Skeletal muscle tissue (tissue), 4 donors: ENCODE results near the gene MS4A8. TPM values are rescaled to one million over a fixed set of nuclear protein-coding genes. Genes with fewer than 3 reads are reported as not detected.
"Not testable (repeated sequence)": the region's sequence is repeated elsewhere in the genome, so short reads cannot be mapped to it uniquely, and the experiment has no call there.

Experiments used
- H3K27ac ChIP-seq: one replicate; pipeline ENCODE4 v1.7.0; 2013; ENCODE audit warnings: mild to moderate bottlenecking, low read depth, low read length, inconsistent platforms
- H3K27me3 ChIP-seq, 3 donors: one replicate each; pipeline ENCODE4 v1.7.0; 2013; ENCODE audit warnings: low read length in 3 of 3; ENCODE audit not compliant: control insufficient read depth in 3 of 3, insufficient read depth in 3 of 3
- H3K36me3 ChIP-seq, 3 donors: one replicate each; pipeline ENCODE4 v1.7.0; 2013; ENCODE audit warnings: low read length in 3 of 3; ENCODE audit not compliant: control insufficient read depth in 3 of 3, insufficient read depth in 3 of 3
- H3K4me1 ChIP-seq, 3 donors: one replicate each; pipeline ENCODE4 v1.7.0; 2013; ENCODE audit warnings: low read length in 3 of 3, mild to moderate bottlenecking in 3 of 3; ENCODE audit not compliant: control insufficient read depth in 3 of 3, insufficient read depth in 3 of 3
- H3K4me3 ChIP-seq, 3 donors: one replicate each; pipeline ENCODE4 v1.7.0; 2013; ENCODE audit warnings: low read length in 3 of 3
- H3K9ac ChIP-seq, 3 donors: one replicate each; pipeline ENCODE4 v1.7.0; 2013; ENCODE audit warnings: low read length in 3 of 3, mild to moderate bottlenecking in 3 of 3, moderate library complexity in 2 of 3, low read depth in 1 of 3
- H3K9me3 ChIP-seq, 3 donors: one replicate each; pipeline ENCODE4 v1.7.0; 2013; ENCODE audit warnings: low read length in 3 of 3; ENCODE audit not compliant: control insufficient read depth in 3 of 3
- total RNA-seq: library from RNA; depleted of rRNA; stranded (reverse); fragments of >200 nt; gene quantifications from one replicate; pipeline ENCODE4 v1.2.3, GENCODE V29; 2014
- donor health status: Osteomylitis.

The MS4A8 gene
- total RNA-seq, 1 donor from 2014 or later = 3.7 TPM

- Histone ChIP-seq H3K27ac (no peak overlapping the region), H3K27me3 (peaks cover 0 to 5% (median 5%) of the 10 kb centered on the region in 3 donors), H3K9me3 (peaks cover 0 to 8% (median 4%) of the 10 kb centered on the region in 3 donors), H3K4me1 (no peaks in the 10 kb centered on the region), H3K36me3 (no peaks in the 10 kb centered on the region), H3K9ac (no peak overlapping the region), H3K4me3 (no peak overlapping the region)
Measured at GRCh38 chr11:60744114-60744513, 44.7 kb downstream of the MS4A8 start.

- no peaks in the 10 kb centered on the region for H3K36me3 ChIP-seq
- no peak overlapping the region for H3K9ac ChIP-seq
- H3K27ac ChIP-seq = no peak overlapping the region
- no peak overlapping the region for H3K4me3 ChIP-seq
- H3K9me3 ChIP-seq = peaks cover 0 to 5% (median 0%) of the 10 kb centered on the region in 3 donors
- peaks cover 4 to 23% (median 5%) of the 10 kb centered on the region in 3 donors for H3K27me3 ChIP-seq
- no peaks in the 10 kb centered on the region for H3K4me1 ChIP-seq
Measured at GRCh38 chr11:60747359-60747873, 48.0 kb downstream of the MS4A8 start.

GRCh38 chr11:60748225-60748624 is 48.8 kb downstream of the MS4A8 start:
- H3K27me3 ChIP-seq = peaks cover 6 to 30% (median 9%) of the 10 kb centered on the region in 3 donors
- no peak overlapping the region for H3K27ac ChIP-seq
- no peaks in the 10 kb centered on the region for H3K4me1 ChIP-seq
- H3K4me3 ChIP-seq = no peak overlapping the region
- H3K9ac ChIP-seq = no peak overlapping the region
- peaks cover 0 to 5% (median 0%) of the 10 kb centered on the region in 3 donors for H3K9me3 ChIP-seq
- no peaks in the 10 kb centered on the region for H3K36me3 ChIP-seq

- no peaks in the 10 kb centered on the region for H3K4me1 ChIP-seq
- H3K9ac ChIP-seq = no peak overlapping the region
- no peak overlapping the region for H3K4me3 ChIP-seq
- no peaks in the 10 kb centered on the region for H3K36me3 ChIP-seq
- peaks cover 9 to 31% (median 10%) of the 10 kb centered on the region in 3 donors for H3K27me3 ChIP-seq
- H3K27ac ChIP-seq = no peak overlapping the region
- H3K9me3 ChIP-seq = peaks cover 0 to 3% (median 0%) of the 10 kb centered on the region in 3 donors
Measured at GRCh38 chr11:60748821-60749220, 49.4 kb downstream of the MS4A8 start.

- peaks cover 10 to 31% (median 12%) of the 10 kb centered on the region in 3 donors for H3K27me3 ChIP-seq
- no peaks in the 10 kb centered on the region for H3K9me3 ChIP-seq
- no peak overlapping the region for H3K4me3 ChIP-seq
- H3K27ac ChIP-seq = no peak overlapping the region
- no peaks in the 10 kb centered on the region for H3K4me1 ChIP-seq
- no peaks in the 10 kb centered on the region for H3K36me3 ChIP-seq
- H3K9ac ChIP-seq = no peak overlapping the region
Measured at GRCh38 chr11:60750911-60751310, 51.5 kb downstream of the MS4A8 start.

GRCh38 chr11:60753309-60753708 is 53.9 kb downstream of the MS4A8 start:
- Histone ChIP-seq H3K4me3 (no peak overlapping the region), H3K27ac (no peak overlapping the region), H3K27me3 (peaks cover 10 to 37% (median 16%) of the 10 kb centered on the region in 3 donors), H3K9me3 (no peaks in the 10 kb centered on the region), H3K9ac (no peak overlapping the region), H3K36me3 (no peaks in the 10 kb centered on the region), H3K4me1 (no peaks in the 10 kb centered on the region)

- no peaks in the 10 kb centered on the region for H3K9me3 ChIP-seq
- no peaks in the 10 kb centered on the region for H3K36me3 ChIP-seq
- peaks cover 10 to 32% (median 13%) of the 10 kb centered on the region in 3 donors for H3K27me3 ChIP-seq
- no peak overlapping the region for H3K27ac ChIP-seq
- no peak overlapping the region for H3K4me3 ChIP-seq
- no peaks in the 10 kb centered on the region for H3K4me1 ChIP-seq
- H3K9ac ChIP-seq = no peak overlapping the region
Measured at GRCh38 chr11:60754887-60755286, 55.5 kb downstream of the MS4A8 start.

- H3K9ac ChIP-seq = no peak within 1 kb of the TSS
- no peaks in the 10 kb centered on the region for H3K9me3 ChIP-seq
- H3K27me3 ChIP-seq = peaks cover 6 to 18% (median 12%) of the 10 kb centered on the region in 3 donors
- no peaks in the 10 kb centered on the region for H3K36me3 ChIP-seq
- no peak within 1 kb of the TSS for H3K4me3 ChIP-seq
- H3K4me1 ChIP-seq = no peaks in the 10 kb centered on the region
- H3K27ac ChIP-seq = no peak within 1 kb of the TSS
Measured at GRCh38 chr11:60756307-60757032, 57.1 kb downstream of the MS4A8 start, which contains the start of gene MS4A15. Gene MS4A15 (plus strand): TSS chr11:60756867. CDS start chr11:60763734, 6,867 bp downstream.

GRCh38 chr11:60757231-60757800 is 57.9 kb downstream of the MS4A8 start:
- Histone ChIP-seq H3K27ac (no peak overlapping the region), H3K4me3 (no peak overlapping the region), H3K36me3 (no peaks in the 10 kb centered on the region), H3K4me1 (peaks cover 0 to 2% (median 0%) of the 10 kb centered on the region in 3 donors), H3K9ac (no peak overlapping the region), H3K9me3 (no peaks in the 10 kb centered on the region), H3K27me3 (peaks cover 6 to 15% (median 12%) of the 10 kb centered on the region in 3 donors)

GRCh38 chr11:60758671-60759070 is 59.3 kb downstream of the MS4A8 start:
- not testable (repeated sequence) for H3K9me3 ChIP-seq, H3K4me3 ChIP-seq, H3K4me1 ChIP-seq, H3K27me3 ChIP-seq, H3K27ac ChIP-seq, H3K9ac ChIP-seq, H3K36me3 ChIP-seq
